A549 (cell line): Measurements from ENCODE around the gene PRLR.

Source experiments
- CHD2 ChIP-seq: fragments of 150-350 bp; IDR thresholded peaks from 2 replicates; pipeline ENCODE4 v1.6.1; 2014; ENCODE audit warnings: low read length; ENCODE audit not compliant: partially characterized antibody
- CTCF ChIP-seq: fragments of >200 bp; sonication (Bioruptor Twin); formaldehyde crosslinking; IDR thresholded peaks from 3 replicates; pipeline ENCODE4 v1.5.1; 2016
- EP300 ChIP-seq, 2 experiments: fragments of >200 bp; sonication (Bioruptor Twin); formaldehyde crosslinking; IDR thresholded peaks; 2 replicates in 1 of 2; 3 replicates in 1 of 2; pipeline ENCODE4 v1.6.1; 2016 to 2017
- HOXA7 ChIP-seq: fragments of 250-450 bp; sonication (Bioruptor Pico); IDR thresholded peaks from 2 replicates; pipeline ENCODE4 v1.5.0; 2020; ENCODE audit warnings: mild to moderate bottlenecking, moderate library complexity
- JUN ChIP-seq, 2 experiments: fragments of >200 bp; sonication (Bioruptor Twin); formaldehyde crosslinking; IDR thresholded peaks; 2 replicates in 1 of 2; 3 replicates in 1 of 2; pipeline ENCODE4 v1.6.1; 2016 to 2017
- MAFK ChIP-seq: fragments of 450-650 bp; IDR thresholded peaks from 2 replicates; pipeline ENCODE4 v1.6.1; 2014; ENCODE audit not compliant: partially characterized antibody
- NFE2L2 ChIP-seq: fragments of 150-350 bp; conservative IDR thresholded peaks from 2 replicates; pipeline ENCODE4 v1.6.1; 2014; ENCODE audit warnings: low read length
- POLR2A ChIP-seq: IDR thresholded peaks from 2 replicates; pipeline ENCODE4 v1.6.1; 2012; ENCODE audit warnings: mild to moderate bottlenecking, low read length
- RCOR1 ChIP-seq: fragments of 150-350 bp; IDR thresholded peaks from 2 replicates; pipeline ENCODE4 v1.6.1; 2014; ENCODE audit warnings: antibody characterized with exemption, low read length, low read depth
- RNF2 ChIP-seq: fragments of 200-600 bp; sonication (generic); IDR thresholded peaks from 2 replicates; pipeline ENCODE4 v1.6.1; 2016; ENCODE audit warnings: low read depth, mild to moderate bottlenecking, antibody characterized with exemption, moderate library complexity, borderline replicate concordance
- TP53 ChIP-seq: fragments of 250-450 bp; sonication (Bioruptor Pico); IDR thresholded peaks from 2 replicates; pipeline ENCODE4 v1.5.0; 2021; ENCODE audit warnings: mild to moderate bottlenecking, moderate library complexity

GRCh38 chr5:35035271-35035670 is 195.0 kb downstream of the PRLR start:
- TF ChIP-seq POLR2A (no peak), JUN (IDR thresholded peaks at IDR 0.05) (no peak), RCOR1 (no peak), HOXA7 (CRISPR knock-in tag) (no peak), CHD2 (no peak), RNF2 (no peak), MAFK (no peak), CTCF (no peak), NFE2L2 (no peak), EP300 (IDR thresholded peaks at IDR 0.05) (no peak), TP53 (CRISPR knock-in tag) (no peak)
